Activated CD8-positive, alpha-beta T cell treated with anti-CD3 and anti-CD28 coated beads for 36 hours (primary cell): ENCODE results near the gene ITPR3. TPM values are rescaled to one million over a fixed set of nuclear protein-coding genes. Genes with fewer than 3 reads are reported as not detected.
A peak's percentile ranks its signal among the peaks of the same experiment; 100 is the strongest.

Experiments
- ATAC-seq: fragments of 200-7000 bp; cut with Tn5 transposase; one replicate; pipeline ENCODE4 v1.10.0; 2021; ENCODE audit warnings: mild to moderate bottlenecking, moderate library complexity
- CTCF ChIA-PET: fragments of 350-600 bp; sonication (Branson Sonifier 250); formaldehyde crosslinking; loops from one replicate; lab custom pipeline; 2021; ENCODE audit warnings: antibody characterized with exemption; lab: Charles Lee
- POLR2A ChIA-PET: fragments of 350-600 bp; sonication (Branson Sonifier 250); formaldehyde crosslinking; loops from one replicate; lab custom pipeline; 2021; ENCODE audit warnings: antibody characterized with exemption; lab: Charles Lee
- DNase-seq: peaks from one replicate; pipeline ENCODE4 v3.0.0-alpha.2; 2020
- H3K27ac Mint-ChIP-seq: one replicate; pipeline ENCODE4 v1.8.0; 2021; ENCODE audit warnings: mild to moderate bottlenecking, mixed read lengths
- H3K27me3 Mint-ChIP-seq: one replicate; pipeline ENCODE4 v1.8.0; 2021; ENCODE audit warnings: mixed read lengths
- H3K36me3 Mint-ChIP-seq: one replicate; pipeline ENCODE4 v1.8.0; 2021; ENCODE audit warnings: low read depth, mixed read lengths
- H3K4me1 Mint-ChIP-seq: one replicate; pipeline ENCODE4 v1.8.0; 2021; ENCODE audit warnings: low read depth, mixed read lengths
- H3K4me3 Mint-ChIP-seq: one replicate; pipeline ENCODE4 v1.8.0; 2021; ENCODE audit warnings: mild to moderate bottlenecking, moderate library complexity, mixed read lengths
- H3K9me3 Mint-ChIP-seq: one replicate; pipeline ENCODE4 v1.8.0; 2021; ENCODE audit warnings: mixed read lengths
- CTCF ChIP-seq: fragments of 200-600 bp; IDR thresholded peaks from one replicate; pipeline ENCODE4 v1.8.0; 2022; ENCODE audit warnings: antibody characterized with exemption, mild to moderate bottlenecking
- intact Hi-C: fragments of 100-400 bp; cut with micrococcal nuclease; formaldehyde crosslinking; loops from one replicate; pipeline ENCODE4 v1.10.0; 2022
- total RNA-seq, 2 experiments: library from RNA; stranded (reverse); gene quantifications; one replicate each; pipeline ENCODE4 v1.2.3, GENCODE V29; 2021

Gene ITPR3
- total RNA-seq, 2 experiments from 2014 or later, result 36.6 to 38.0 TPM

- no peak for DNase-seq
- intact Hi-C loops, result no loop called here
- no peak for TF ChIP-seq CTCF
Observed at GRCh38 chr6:33695451-33695887, 74.3 kb downstream of the ITPR3 start.

GRCh38 chr6:33696076-33696475 is 75.0 kb downstream of the ITPR3 start:
- no peak for DNase-seq
- no peaks in the 10 kb centered on the region for H3K27me3 Mint-ChIP-seq
- peaks cover 70% of the 10 kb centered on the region for H3K36me3 Mint-ChIP-seq
- peak overlapping the region; percentile 88 for H3K27ac Mint-ChIP-seq
- H3K4me3 Mint-ChIP-seq, result no peak overlapping the region
- intact Hi-C loops, result no loop called here
- no peak for ATAC-seq
- peaks cover 76% of the 10 kb centered on the region for H3K4me1 Mint-ChIP-seq
- H3K9me3 Mint-ChIP-seq, result no peaks in the 10 kb centered on the region
- TF ChIP-seq CTCF, result no peak
- POLR2A ChIA-PET, result interaction anchor here (1.1 to 5.1 kb wide), 4 partner anchors 13 to 75 kb away, joined by 3 to 33 read pairs (median 14); partner anchors contain the start of genes ITPR3 and UQCC2
- CTCF ChIA-PET, result interaction anchor here (2.0 to 2.7 kb wide), 3 partner anchors 107 to 111 kb away, joined by 9 to 17 read pairs (median 10); no protein-coding TSS in a partner anchor

More at GRCh38 chr6:33695451-33695887, 74.3 kb downstream of the ITPR3 start:
- CTCF ChIA-PET, result interaction anchor here (1.3 to 3.3 kb wide), 5 partner anchors 16 to 110 kb away, joined by 3 to 17 read pairs (median 9); partner anchors contain the start of genes ITPR3 and UQCC2
- H3K9me3 Mint-ChIP-seq, result no peaks in the 10 kb centered on the region
- H3K4me3 Mint-ChIP-seq, result no peak overlapping the region
- peaks cover 77% of the 10 kb centered on the region for H3K4me1 Mint-ChIP-seq
- H3K27me3 Mint-ChIP-seq, result no peaks in the 10 kb centered on the region
- peak overlapping the region; percentile 79 for H3K27ac Mint-ChIP-seq
- H3K36me3 Mint-ChIP-seq, result peaks cover 74% of the 10 kb centered on the region
- POLR2A ChIA-PET, result interaction anchor here (1.1 to 5.1 kb wide), 6 partner anchors 12 to 106 kb away, joined by 3 to 33 read pairs (median 6); partner anchors contain the start of genes ITPR3 and UQCC2
- no peak for ATAC-seq

GRCh38 chr6:33696548-33697518 is 75.7 kb downstream of the ITPR3 start:
- H3K36me3 Mint-ChIP-seq, result peaks cover 66% of the 10 kb centered on the region
- peak overlapping the region; percentile 88 for H3K27ac Mint-ChIP-seq
- peaks cover 69% of the 10 kb centered on the region for H3K4me1 Mint-ChIP-seq
- no peak for TF ChIP-seq CTCF
- intact Hi-C loops, result no loop called here
- CTCF ChIA-PET, result interaction anchor here (0.6 to 2.0 kb wide), 9 partner anchors 11 to 333 kb away, joined by 3 to 10 read pairs (median 3); partner anchors contain the start of gene ITPR3
- POLR2A ChIA-PET, result interaction anchor here (0.6 to 5.1 kb wide), 4 partner anchors 14 to 356 kb away, joined by 3 to 33 read pairs (median 4); partner anchors contain the start of gene UQCC2
- no peak overlapping the region for H3K4me3 Mint-ChIP-seq
- ATAC-seq, result peak; percentile 17
- H3K9me3 Mint-ChIP-seq, result no peaks in the 10 kb centered on the region
- no peaks in the 10 kb centered on the region for H3K27me3 Mint-ChIP-seq
- DNase-seq, result peak; percentile 49

- no peak for ATAC-seq
- H3K27me3 Mint-ChIP-seq, result no peaks in the 10 kb centered on the region
- peaks cover 57% of the 10 kb centered on the region for H3K36me3 Mint-ChIP-seq
- POLR2A ChIA-PET, result interaction anchor here (0.6 to 0.8 kb wide), 3 partner anchors 17 to 357 kb away, joined by 3 to 4 read pairs (median 3); no protein-coding TSS in a partner anchor
- peak overlapping the region; percentile 88 for H3K27ac Mint-ChIP-seq
- DNase-seq, result no peak
- no peak overlapping the region for H3K4me3 Mint-ChIP-seq
- H3K4me1 Mint-ChIP-seq, result peaks cover 59% of the 10 kb centered on the region
- no peak for TF ChIP-seq CTCF
- intact Hi-C loops, result no loop called here
- no peaks in the 10 kb centered on the region for H3K9me3 Mint-ChIP-seq
- CTCF ChIA-PET, result interaction anchor here (0.7 to 2.0 kb wide), 7 partner anchors 10 to 113 kb away, joined by 3 to 10 read pairs (median 3); partner anchors contain the start of gene ITPR3
Observed at GRCh38 chr6:33697845-33698244, 76.7 kb downstream of the ITPR3 start.
